ENCODE data around the gene ISCU.

GRCh38 chr12:108516511-108517275 lies 45.7 kb upstream of the ISCU start:
- TF ChIP-seq POLR2A (IDR thresholded peaks at IDR 0.05) (no peak), CTCF (IDR thresholded peaks at IDR 0.05) (no peak)

All from body of pancreas (tissue), 4 donors.